GM12878 (cell line): ENCODE results near the gene C3AR1. TPM values are rescaled to one million over a fixed set of nuclear protein-coding genes. Genes with fewer than 3 reads are reported as not detected.

Experiments used
- ATAC-seq: fragments of 200-7000 bp; cut with Tn5 transposase; 3 replicates; pipeline ENCODE4 v1.9.1; 2020; ENCODE audit warnings: mild to moderate bottlenecking, moderate library complexity
- BruUV-seq: library from RNA; stranded (reverse); fragments of 400-500 nt; replicated peaks from 2 replicates; lab custom pipeline; 2021; lab: Mats Ljungman, UMichigan
- CTCF ChIA-PET: fragments of 300-600 bp; sonication (Branson Sonifier 250); formaldehyde crosslinking; extraction: SDS; loops from one replicate; lab custom pipeline; 2021; ENCODE audit warnings: inconsistent platforms; lab: Yijun Ruan, JAX
- POLR2A ChIA-PET: fragments of 350-600 bp; formaldehyde crosslinking; extraction: SDS; loops from one replicate; lab custom pipeline; 2021; ENCODE audit warnings: inconsistent platforms; lab: Charles Lee
- RAD21 ChIA-PET: fragments of 300-600 bp; sonication (Branson Sonifier 250); formaldehyde crosslinking; loops from one replicate; lab custom pipeline; 2023; ENCODE audit warnings: antibody characterized with exemption; ENCODE audit not compliant: unreplicated experiment; lab: Charles Lee
- SMC1A ChIA-PET: fragments of 300-600 bp; sonication (Branson Sonifier 250); formaldehyde crosslinking; loops from one replicate; lab custom pipeline; 2023; ENCODE audit not compliant: unreplicated experiment, uncharacterized antibody; lab: Charles Lee
- DNase-seq: peaks from one replicate; pipeline ENCODE4 v3.0.0-alpha.2; 2011; ENCODE audit warnings: low read depth, low spot score
- FAIRE-seq: peaks from 3 replicates; lab custom pipeline; 2011; peaks lifted over from hg19 to GRCh38; lab: Jason Lieb, UNC
- H2AFZ ChIP-seq: 2 replicates; pipeline ENCODE4 v1.6.0; 2011; ENCODE audit warnings: low read depth, low read length, control low read depth; ENCODE audit not compliant: control insufficient read depth
- H3K27ac ChIP-seq: 2 replicates; pipeline ENCODE4 v1.5.1; 2011; ENCODE audit warnings: control low read depth; ENCODE audit not compliant: control insufficient read depth, insufficient read depth
- H3K27me3 ChIP-seq, 2 experiments: replicated peaks in 1 of 2; 2 replicates each; pipeline versions ENCODE4 v1.6.0 to v1.6.1; 2011; ENCODE audit warnings: low read length in 1 of 2; ENCODE audit not compliant: control insufficient read depth in 2 of 2, insufficient read depth in 2 of 2
- H3K36me3 ChIP-seq, 2 experiments: 2 replicates each; pipeline ENCODE4 v1.5.1; 2011; ENCODE audit warnings: low read length in 1 of 2; ENCODE audit not compliant: control insufficient read depth in 2 of 2, insufficient read depth in 2 of 2
- H3K4me1 ChIP-seq: 2 replicates; pipeline ENCODE4 v1.6.1; 2011; ENCODE audit warnings: mild to moderate bottlenecking, low read length, moderate library complexity, mixed read lengths; ENCODE audit not compliant: control insufficient read depth, insufficient read depth
- H3K4me2 ChIP-seq: 2 replicates; pipeline ENCODE4 v1.6.0; 2011; ENCODE audit warnings: control low read depth; ENCODE audit not compliant: control insufficient read depth, insufficient read depth
- H3K4me3 ChIP-seq: fragments of 200-600 bp; sonication (generic); 2 replicates; pipeline ENCODE4 v1.5.1; 2016
- H3K79me2 ChIP-seq: 2 replicates; pipeline ENCODE4 v1.6.0; 2011; ENCODE audit warnings: low read length; ENCODE audit not compliant: control insufficient read depth, insufficient read depth
- H3K9ac ChIP-seq: 2 replicates; pipeline ENCODE4 v1.8.0; 2011; ENCODE audit warnings: low read length, control low read depth, mixed read lengths; ENCODE audit not compliant: control insufficient read depth, insufficient read depth
- H3K9me3 ChIP-seq: replicated peaks from 3 replicates; pipeline ENCODE4 v1.5.1; 2011; ENCODE audit warnings: mild to moderate bottlenecking, low read length; ENCODE audit not compliant: control insufficient read depth, insufficient read depth
- H4K20me1 ChIP-seq: 2 replicates; pipeline ENCODE4 v1.6.0; 2011; ENCODE audit not compliant: control insufficient read depth, insufficient read depth
- BMI1 ChIP-seq: fragments of 450-650 bp; IDR thresholded peaks from 2 replicates; pipeline ENCODE4 v1.6.1; 2016; ENCODE audit warnings: mild to moderate bottlenecking, moderate library complexity, borderline replicate concordance
- CHD4 ChIP-seq: fragments of 200-600 bp; sonication (generic); IDR thresholded peaks from 2 replicates; pipeline ENCODE4 v1.6.1; 2016; ENCODE audit warnings: mild to moderate bottlenecking
- E2F4 ChIP-seq: IDR thresholded peaks from 2 replicates; pipeline ENCODE4 v1.6.1; 2012; ENCODE audit warnings: low read depth, low read length, improper control_type of control experiment
- GATAD2B ChIP-seq: fragments of 450-650 bp; conservative IDR thresholded peaks from 2 replicates; pipeline ENCODE4 v1.6.1; 2017; ENCODE audit warnings: low read depth, mild to moderate bottlenecking, moderate library complexity
- MTA2 ChIP-seq: fragments of 450-650 bp; IDR thresholded peaks from 2 replicates; pipeline ENCODE4 v1.6.1; 2016; ENCODE audit warnings: low read depth, mild to moderate bottlenecking, moderate library complexity
- NR2C2 ChIP-seq: IDR thresholded peaks from 2 replicates; pipeline ENCODE4 v1.6.1; 2011; ENCODE audit warnings: borderline replicate concordance, low read depth; ENCODE audit not compliant: control insufficient read depth, insufficient read length
- SMAD5 ChIP-seq: IDR thresholded peaks from 2 replicates; pipeline ENCODE4 v1.6.1; 2016; ENCODE audit warnings: antibody characterized with exemption, low read depth
- TCF12 ChIP-seq: IDR thresholded peaks from 2 replicates; pipeline ENCODE4 v1.6.1; 2011; ENCODE audit warnings: low read depth, mild to moderate bottlenecking, low read length
- YY1 ChIP-seq: IDR thresholded peaks from 2 replicates; pipeline ENCODE4 v1.6.1; 2011; ENCODE audit warnings: low read depth, mild to moderate bottlenecking, low read length
- WGBS: methylation state at CpG from one replicate; pipeline ENCODE4 v1.1.6; 2016; ENCODE audit warnings: low lambda C conversion rate; ENCODE audit not compliant: insufficient replicate concordance, insufficient coverage; ENCODE audit errors: missing lambda C conversion rate; 5-methylcytosine and 5-hydroxymethylcytosine counted together
- in situ Hi-C: fragments of 300-500 bp; cut with MboI; formaldehyde crosslinking; loops from 9 replicates; pipeline ENCODE4 v1.14.3; 2018; ENCODE audit warnings: mixed read lengths
- intact Hi-C: fragments of 100-400 bp; cut with micrococcal nuclease; formaldehyde crosslinking; loops from one replicate; pipeline ENCODE4 v1.14.2; 2022; ENCODE audit not compliant: unreplicated experiment
- polyA plus RNA-seq, 11 experiments: library from polyadenylated mRNA; depleted of rRNA in 4 of 11; unstranded in 6 of 11; stranded (reverse) in 5 of 11; fragments of >200 nt; fragmentation: Nextera tagmentation in 4 of 11; fragmentation: Illumina TruSeq in 1 of 11; extraction: Ambion mirVana in 4 of 11; extraction: Trizol in 1 of 11; gene quantifications; 1 replicate in 1 of 11; 2 replicates in 10 of 11; pipeline versions ENCODE4 v1.2.1 to v1.2.3, GENCODE V29; 2011 to 2016; ENCODE audit warnings: inconsistent platforms in 2 of 11, missing spikeins in 2 of 11, low read depth in 1 of 11
- total RNA-seq, 4 experiments: library from RNA; depleted of rRNA in 3 of 4; stranded (reverse); fragments of >200 nt in 3 of 4; fragmentation: Illumina TruSeq in 1 of 4; extraction: Trizol in 1 of 4; gene quantifications; 2 replicates each; pipeline versions ENCODE4 v1.2.1 to v1.2.3, GENCODE V29; 2013 to 2021

C3AR1 gene
- total and polyA plus RNA-seq, 10 of the 15 experiments (the other 5 are each of a cell fraction or from before 2014, with no cell fraction given): 0.08 to 0.42 (median 0.10) TPM; not detected in 5

- no peak for FAIRE-seq
- Histone ChIP-seq H3K4me2 (no peak overlapping the region), H3K4me1 (no peaks in the 10 kb centered on the region), H3K27ac (no peak overlapping the region), H3K9ac (no peak overlapping the region), H3K27me3 (no peaks in the 10 kb centered on the region), H3K9me3 (no peaks in the 10 kb centered on the region), H3K36me3 (no peaks in the 10 kb centered on the region), H2AFZ (no peak overlapping the region), H4K20me1 (no peaks in the 10 kb centered on the region), H3K79me2 (peaks cover 10% of the 10 kb centered on the region), H3K4me3 (no peak overlapping the region)
- 34% methylated on average over 4 of the region's 4 CpGs for WGBS
- SMC1A ChIA-PET: interaction anchor here (0.6 to 2.0 kb wide), 7 partner anchors 19 to 216 kb away, joined by 3 to 14 read pairs (median 6); no protein-coding TSS in a partner anchor
- intact Hi-C loops (loop anchor here (10.0 kb wide), 1 partner anchor 212 kb away; no protein-coding TSS in a partner anchor), in situ Hi-C loops (no loop called here)
- DNase-seq: no peak
- POLR2A ChIA-PET: interaction anchor here (1.1 to 2.7 kb wide), 2 partner anchors 11 kb away, joined by 4 to 13 read pairs; partner anchors contain the start of gene C3AR1
- CTCF ChIA-PET: interaction anchor here (0.7 to 7.9 kb wide), 8 partner anchors 10 to 245 kb away, joined by 3 to 115 read pairs (median 6); partner anchors contain the start of genes FOXJ2 and SLC2A3
- TF ChIP-seq SMAD5 (no peak), MTA2 (0 out of 2 replicates have a peak, but pooled peaks have one; percentile 16)
- no TSS peak for BruUV-seq
- ATAC-seq: no peak
- RAD21 ChIA-PET: interaction anchor here (0.6 to 3.0 kb wide), 6 partner anchors 11 to 245 kb away, joined by 3 to 14 read pairs (median 5); no protein-coding TSS in a partner anchor
Observed at GRCh38 chr12:8077207-8077606, 11.0 kb upstream of the C3AR1 start.

DNA sequence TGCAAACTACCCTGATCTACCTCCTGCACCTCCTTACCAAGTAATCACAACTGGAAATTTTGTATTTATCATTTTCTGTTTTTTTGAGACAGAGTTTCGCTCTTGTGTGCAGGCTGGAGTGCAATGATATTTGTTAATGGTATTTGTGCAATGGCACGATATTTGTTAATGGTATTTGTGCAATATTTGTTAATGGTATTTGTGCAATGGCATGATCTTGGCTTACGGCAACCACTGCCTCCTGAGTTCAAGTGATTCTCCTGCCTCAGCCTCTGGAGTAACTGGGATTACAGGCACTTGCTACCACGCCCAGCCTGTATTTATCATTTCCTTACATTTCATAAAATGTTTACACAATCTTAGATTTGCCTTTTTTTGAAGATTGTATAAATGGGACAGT lies 10.2 kb upstream of the C3AR1 start:
- no peak overlapping the region for H3K9ac ChIP-seq
- no peak for DNase-seq
- no peak overlapping the region for H3K4me2 ChIP-seq
- no peak for TF ChIP-seq CHD4
- TF ChIP-seq NR2C2: no peak
- TF ChIP-seq TCF12: no peak
- no peak for TF ChIP-seq BMI1
- no peak for TF ChIP-seq E2F4
- TF ChIP-seq GATAD2B: no peak
- no peak for TF ChIP-seq YY1
- CTCF ChIA-PET: interaction anchor here (3.2 to 7.9 kb wide), 2 partner anchors 29 to 142 kb away, joined by 25 to 115 read pairs; partner anchors contain the start of gene SLC2A3
- no peak overlapping the region for H2AFZ ChIP-seq
- H3K27me3 ChIP-seq: no peaks in the 10 kb centered on the region
- BruUV-seq: no TSS peak
- RAD21 ChIA-PET: interaction anchor here (0.6 to 3.0 kb wide), 3 partner anchors 11 to 246 kb away, joined by 3 to 14 read pairs (median 3); no protein-coding TSS in a partner anchor
- H3K9me3 ChIP-seq: no peaks in the 10 kb centered on the region
- no peak for FAIRE-seq
- in situ Hi-C loops (no loop called here), intact Hi-C loops (loop anchor here (10.0 kb wide), 1 partner anchor 212 kb away; no protein-coding TSS in a partner anchor)
- H3K4me3 ChIP-seq: no peak overlapping the region
- no peak for ATAC-seq
- no peaks in the 10 kb centered on the region for H3K4me1 ChIP-seq
- SMC1A ChIA-PET: interaction anchor here (1.8 to 2.0 kb wide), 2 partner anchors 28 to 38 kb away, joined by 5 to 7 read pairs; no protein-coding TSS in a partner anchor
- H3K27ac ChIP-seq: no peak overlapping the region
- H4K20me1 ChIP-seq: no peaks in the 10 kb centered on the region
- H3K79me2 ChIP-seq: peaks cover 3% of the 10 kb centered on the region; the same call in 1 of the 2 replicates
- 66% methylated on average over 4 of the region's 4 CpGs for WGBS
- POLR2A ChIA-PET: interaction anchor here (1.1 kb wide), 1 partner anchor 10 kb away, joined by 4 read pairs; the partner anchor contains the start of gene C3AR1
- H3K36me3 ChIP-seq: no peaks in the 10 kb centered on the region
